Esophagus squamous epithelium (tissue), 5 donors: ENCODE measurements around the gene KCNH4. TPM values are rescaled to one million over a fixed set of nuclear protein-coding genes. Genes with fewer than 3 reads are reported as not detected.
A peak's percentile ranks its signal among the peaks of the same experiment; 100 is the strongest.

Source experiments
- DNase-seq: peaks from one replicate; lab custom pipeline; 2025; lab: John Stamatoyannopoulos, UW
- H3K27ac ChIP-seq, 4 donors: fragments of 200-600 bp; sonication (generic); one replicate each; pipeline ENCODE4 v1.5.1; 2016 to 2019; ENCODE audit warnings: mild to moderate bottlenecking in 1 of 4
- H3K27me3 ChIP-seq, 4 donors: fragments of 200-600 bp; sonication (generic); 1 replicate in 3 of 4; 2 replicates in 1 of 4; pipeline versions ENCODE4 v1.5.1 to v1.6.0; 2017 to 2021; ENCODE audit warnings: antibody characterized with exemption in 1 of 4
- H3K36me3 ChIP-seq, 3 donors: fragments of 200-600 bp; sonication (generic); one replicate each; pipeline ENCODE4 v1.5.1; 2016 to 2019
- H3K4me1 ChIP-seq, 3 donors: fragments of 200-600 bp; sonication (generic); one replicate each; pipeline ENCODE4 v1.5.1; 2017 to 2019
- H3K4me3 ChIP-seq, 4 donors: fragments of 200-600 bp; sonication (generic); 1 replicate in 3 of 4; 2 replicates in 1 of 4; pipeline ENCODE4 v1.5.1; 2016 to 2019; ENCODE audit warnings: mild to moderate bottlenecking in 2 of 4, moderate library complexity in 1 of 4
- H3K9me3 ChIP-seq, 3 donors: fragments of 200-600 bp; sonication (generic); one replicate each; pipeline ENCODE4 v1.5.1; 2016 to 2019
- CTCF ChIP-seq, 6 experiments: fragments of 450-650 bp in 4 of 6; fragments of 200-600 bp in 2 of 6; sonication (generic) in 2 of 6; IDR thresholded peaks; one replicate each; pipeline ENCODE4 v1.5.1; 2016 to 2019; ENCODE audit warnings: antibody characterized with exemption in 6 of 6, mild to moderate bottlenecking in 4 of 6, moderate library complexity in 4 of 6
- POLR2A ChIP-seq, 4 donors: fragments of 450-650 bp; IDR thresholded peaks; one replicate each; pipeline ENCODE4 v1.6.1; 2017; ENCODE audit warnings: antibody characterized with exemption in 4 of 4, mild to moderate bottlenecking in 4 of 4, moderate library complexity in 3 of 4
- WGBS, 2 donors: methylation state at CpG; one replicate each; pipeline ENCODE4 v1.1.5; 2018; 5-methylcytosine and 5-hydroxymethylcytosine counted together
- intact Hi-C: fragments of 100-400 bp; cut with DNase I; formaldehyde crosslinking; loops from one replicate; pipeline ENCODE4 v1.15.0; 2022
- total RNA-seq, 4 donors: library from RNA; depleted of rRNA; stranded (reverse); fragments of >200 nt; gene quantifications; one replicate each; pipeline ENCODE4 v1.1.0, GENCODE V29; 2016
- donor health status: DM: yes; HTN: yes; CAD: no.

KCNH4 gene
- total RNA-seq, 4 donors from 2014 or later = under 0.01 to 0.09 TPM; not detected in 2

- no peak for TF ChIP-seq CTCF (IDR thresholded peaks at IDR 0.05)
- no peaks in the 10 kb centered on the region for H3K36me3 ChIP-seq
- H3K27me3 ChIP-seq = no peaks in the 10 kb centered on the region
- no peaks in the 10 kb centered on the region for H3K9me3 ChIP-seq
- intact Hi-C loops = no loop called here
- no peak overlapping the region for H3K27ac ChIP-seq
- no peak overlapping the region for H3K4me3 ChIP-seq
- DNase-seq = no peak
- no peaks in the 10 kb centered on the region for H3K4me1 ChIP-seq
- 83 to 92% methylated on average over 8 to 14 of the region's 19 CpGs for WGBS, 2 donors
These were observed 14.7 kb downstream of the KCNH4 start for GRCh38 chr17:42166196-42166763.

- H3K36me3 ChIP-seq = no peaks in the 10 kb centered on the region
- H3K9me3 ChIP-seq = no peaks in the 10 kb centered on the region
- no peaks in the 10 kb centered on the region for H3K4me1 ChIP-seq
- no peaks in the 10 kb centered on the region for H3K27me3 ChIP-seq
- TF ChIP-seq POLR2A (IDR thresholded peaks at IDR 0.05) (no peak), CTCF (IDR thresholded peaks at IDR 0.05) (no peak)
- no peak for DNase-seq
- no peak overlapping the region for H3K27ac ChIP-seq
- 88 to 94% methylated on average over 6 of the region's 6 CpGs for WGBS, 2 donors
- no peak overlapping the region for H3K4me3 ChIP-seq
- intact Hi-C loops = no loop called here
These were observed 15.2 kb downstream of the KCNH4 start for GRCh38 chr17:42165751-42166150.

- no peaks in the 10 kb centered on the region for H3K27me3 ChIP-seq
- no peaks in the 10 kb centered on the region for H3K36me3 ChIP-seq
- no peaks in the 10 kb centered on the region for H3K4me1 ChIP-seq
- H3K27ac ChIP-seq = no peak overlapping the region
- no peak for DNase-seq
- TF ChIP-seq POLR2A (IDR thresholded peaks at IDR 0.05) = no peak
- TF ChIP-seq CTCF (IDR thresholded peaks at IDR 0.05) = no peak
- H3K4me3 ChIP-seq = no peak overlapping the region
- H3K9me3 ChIP-seq = no peaks in the 10 kb centered on the region
- intact Hi-C loops = no loop called here
- 38 to 61% methylated on average over 7 to 15 of the region's 22 CpGs for WGBS, 2 donors
These were observed 17.1 kb downstream of the KCNH4 start for GRCh38 chr17:42163696-42164407.

- H3K4me1 ChIP-seq = no peaks in the 10 kb centered on the region
- no peaks in the 10 kb centered on the region for H3K9me3 ChIP-seq
- no peaks in the 10 kb centered on the region for H3K27me3 ChIP-seq
- DNase-seq = no peak
- no peak overlapping the region for H3K27ac ChIP-seq
- WGBS, 2 donors = 53 to 66% methylated on average over 3 to 4 of the region's 8 CpGs
- intact Hi-C loops = no loop called here
- no peaks in the 10 kb centered on the region for H3K36me3 ChIP-seq
- TF ChIP-seq POLR2A (IDR thresholded peaks at IDR 0.05) = no peak
- TF ChIP-seq CTCF (IDR thresholded peaks at IDR 0.05) = peak in 4 of 6 experiments; percentile 13 to 44 (median 15)
- no peak overlapping the region for H3K4me3 ChIP-seq
These were observed 17.8 kb downstream of the KCNH4 start for GRCh38 chr17:42163113-42163512.

- no peaks in the 10 kb centered on the region for H3K36me3 ChIP-seq
- peaks cover under 1 to 6% (median 3%) of the 10 kb centered on the region in 3 donors for H3K4me1 ChIP-seq
- H3K4me3 ChIP-seq = no peak overlapping the region
- 87 to 92% methylated on average over 4 to 7 of the region's 7 CpGs for WGBS, 2 donors
- TF ChIP-seq POLR2A (IDR thresholded peaks at IDR 0.05) (no peak), CTCF (IDR thresholded peaks at IDR 0.05) (no peak)
- H3K9me3 ChIP-seq = no peaks in the 10 kb centered on the region
- H3K27ac ChIP-seq = no peak overlapping the region
- no peaks in the 10 kb centered on the region for H3K27me3 ChIP-seq
- intact Hi-C loops = no loop called here
- no peak for DNase-seq
These were observed 20.4 kb downstream of the KCNH4 start for GRCh38 chr17:42160531-42160910.
